ENCODE measurements around the gene ASB5. TPM values are rescaled to one million over a fixed set of nuclear protein-coding genes. Genes with fewer than 3 reads are reported as not detected.

Gene ASB5
- total and polyA plus RNA-seq, 8 donors, result 1.8 to 19.6 (median 2.3) TPM; not detected in 2

GRCh38 chr4:176210579-176211296 is 58.3 kb downstream of the ASB5 start:
- intact Hi-C loops (cut with DNase I; ENCODE audit: low total_unique reads), result no loop called here
- H3K27me3 ChIP-seq, result no peaks in the 10 kb centered on the region
- TF ChIP-seq CTCF (IDR thresholded peaks at IDR 0.05), result no peak
- TF ChIP-seq POLR2A (IDR thresholded peaks at IDR 0.05), result no peak
- no peak for TF ChIP-seq EP300 (IDR thresholded peaks at IDR 0.05)
- no peak for TF ChIP-seq POLR2AphosphoS5 (IDR thresholded peaks at IDR 0.05)
- 66 to 80% (median 74%) methylated on average over 7 of the region's 7 CpGs for WGBS, 5 donors
- no peak for DNase-seq
- no peak overlapping the region for H3K27ac ChIP-seq
- H3K4me3 ChIP-seq, result no peak overlapping the region
- no peaks in the 10 kb centered on the region for H3K36me3 ChIP-seq
- H3K4me1 ChIP-seq, result no peaks in the 10 kb centered on the region
- H3K9me3 ChIP-seq, result no peaks in the 10 kb centered on the region

- WGBS, 5 donors, result 78 to 85% (median 80%) methylated on average over 3 of the region's 3 CpGs
- no peak for TF ChIP-seq CTCF (IDR thresholded peaks at IDR 0.05)
- TF ChIP-seq EP300 (IDR thresholded peaks at IDR 0.05), result no peak
- no peak for TF ChIP-seq POLR2AphosphoS5 (IDR thresholded peaks at IDR 0.05)
- TF ChIP-seq POLR2A (IDR thresholded peaks at IDR 0.05), result no peak
- Histone ChIP-seq H3K9me3 (no peaks in the 10 kb centered on the region), H3K4me1 (no peaks in the 10 kb centered on the region), H3K27me3 (no peaks in the 10 kb centered on the region), H3K27ac (no peak overlapping the region), H3K4me3 (no peak overlapping the region), H3K36me3 (no peaks in the 10 kb centered on the region)
- no peak for DNase-seq
- intact Hi-C loops (cut with DNase I; ENCODE audit: low total_unique reads), result no loop called here
Measured at GRCh38 chr4:176210101-176210500, 58.9 kb downstream of the ASB5 start.

- H3K4me3 ChIP-seq, result no peak overlapping the region
- H3K27ac ChIP-seq, result no peak overlapping the region
- TF ChIP-seq CTCF (IDR thresholded peaks at IDR 0.05) (no peak), EP300 (IDR thresholded peaks at IDR 0.05) (no peak)
- intact Hi-C loops (cut with DNase I; ENCODE audit: low total_unique reads), result no loop called here
- H3K9me3 ChIP-seq, result no peaks in the 10 kb centered on the region
- H3K27me3 ChIP-seq, result no peaks in the 10 kb centered on the region
- H3K36me3 ChIP-seq, result no peaks in the 10 kb centered on the region
- no peaks in the 10 kb centered on the region for H3K4me1 ChIP-seq
- WGBS, 5 donors, result 90 to 99% (median 92%) methylated on average over 4 of the region's 4 CpGs
- DNase-seq, result no peak
Measured at GRCh38 chr4:176209535-176209934, 59.5 kb downstream of the ASB5 start.

GRCh38 chr4:176207839-176208238 is 61.2 kb downstream of the ASB5 start:
- Histone ChIP-seq H3K27ac (no peak overlapping the region), H3K4me1 (no peaks in the 10 kb centered on the region), H3K4me3 (no peak overlapping the region), H3K27me3 (no peaks in the 10 kb centered on the region), H3K36me3 (no peaks in the 10 kb centered on the region), H3K9me3 (no peaks in the 10 kb centered on the region)
- DNase-seq, result no peak
- WGBS, 5 donors, result 66 to 77% (median 71%) methylated on average over 5 of the region's 5 CpGs
- no peak for TF ChIP-seq CTCF (IDR thresholded peaks at IDR 0.05)
- TF ChIP-seq EP300 (IDR thresholded peaks at IDR 0.05), result no peak
- no peak for TF ChIP-seq POLR2A (IDR thresholded peaks at IDR 0.05)
- intact Hi-C loops (cut with DNase I; ENCODE audit: low total_unique reads), result no loop called here

Data from stomach (tissue), 9 donors.